ENCODE measurements around the gene ST3GAL6.

ST3GAL6 gene

DNA sequence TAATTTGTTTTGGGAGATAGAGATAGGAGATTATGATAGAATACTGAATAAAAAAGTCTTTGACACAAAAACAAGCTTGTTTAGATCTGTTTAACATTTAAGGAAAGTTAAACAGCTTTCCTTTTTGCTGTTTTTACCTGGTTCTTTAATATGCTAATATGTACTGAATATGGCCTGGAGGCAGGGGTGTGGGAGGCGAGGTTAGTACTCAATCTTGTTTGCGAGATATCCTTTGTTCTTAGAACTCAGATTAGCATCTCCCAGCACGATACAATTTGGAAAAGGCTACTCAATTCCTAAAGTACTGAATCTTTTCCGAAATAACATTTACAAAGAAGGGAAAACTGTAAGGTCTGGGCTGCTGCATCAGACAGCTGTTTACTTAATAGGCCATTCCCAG lies 40.8 kb upstream of the ST3GAL6 start:
- H3K4me3 ChIP-seq (ENCODE audit: low read depth, low read length): no peak overlapping the region
- H3K9ac ChIP-seq: no peak overlapping the region
- H2AFZ ChIP-seq: no peak overlapping the region
- TF ChIP-seq, protein P1, sequence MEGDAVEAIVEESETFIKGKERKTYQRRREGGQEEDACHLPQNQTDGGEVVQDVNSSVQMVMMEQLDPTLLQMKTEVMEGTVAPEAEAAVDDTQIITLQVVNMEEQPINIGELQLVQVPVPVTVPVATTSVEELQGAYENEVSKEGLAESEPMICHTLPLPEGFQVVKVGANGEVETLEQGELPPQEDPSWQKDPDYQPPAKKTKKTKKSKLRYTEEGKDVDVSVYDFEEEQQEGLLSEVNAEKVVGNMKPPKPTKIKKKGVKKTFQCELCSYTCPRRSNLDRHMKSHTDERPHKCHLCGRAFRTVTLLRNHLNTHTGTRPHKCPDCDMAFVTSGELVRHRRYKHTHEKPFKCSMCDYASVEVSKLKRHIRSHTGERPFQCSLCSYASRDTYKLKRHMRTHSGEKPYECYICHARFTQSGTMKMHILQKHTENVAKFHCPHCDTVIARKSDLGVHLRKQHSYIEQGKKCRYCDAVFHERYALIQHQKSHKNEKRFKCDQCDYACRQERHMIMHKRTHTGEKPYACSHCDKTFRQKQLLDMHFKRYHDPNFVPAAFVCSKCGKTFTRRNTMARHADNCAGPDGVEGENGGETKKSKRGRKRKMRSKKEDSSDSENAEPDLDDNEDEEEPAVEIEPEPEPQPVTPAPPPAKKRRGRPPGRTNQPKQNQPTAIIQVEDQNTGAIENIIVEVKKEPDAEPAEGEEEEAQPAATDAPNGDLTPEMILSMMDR (IDR thresholded peaks at IDR 0.05): no peak
- no peaks in the 10 kb centered on the region for H3K27me3 ChIP-seq (ENCODE audit: control insufficient read depth, insufficient read depth, low read length)
- no peaks in the 10 kb centered on the region for H3K4me1 ChIP-seq
- no peaks in the 10 kb centered on the region for H3K79me2 ChIP-seq
- no peak overlapping the region for H3K4me2 ChIP-seq (ENCODE audit: low read length)
- no peaks in the 10 kb centered on the region for H3K36me3 ChIP-seq (ENCODE audit: control insufficient read depth, insufficient read depth, low read length)
- no peaks in the 10 kb centered on the region for H3K9me3 ChIP-seq (ENCODE audit: control insufficient read depth, low read length)
- H3K27ac ChIP-seq: no peak overlapping the region

DNA sequence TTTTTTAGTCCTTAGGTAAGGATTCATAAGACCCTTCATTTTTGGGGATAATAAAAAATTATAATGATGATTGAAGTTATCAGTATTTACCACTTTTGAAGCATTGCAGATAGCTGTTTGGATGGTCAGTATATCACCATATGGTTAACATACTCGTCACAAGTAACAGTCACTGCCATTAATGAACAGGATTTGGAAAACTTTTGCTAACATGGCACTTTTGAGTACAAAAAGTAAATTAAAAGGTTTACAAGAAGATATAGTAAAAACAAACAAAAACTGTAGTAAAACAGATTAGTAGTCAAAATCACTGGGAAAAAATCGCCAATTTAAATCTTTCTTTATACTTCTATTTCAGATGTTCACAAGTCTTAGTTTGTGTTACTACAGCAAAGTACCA lies 37.8 kb upstream of the ST3GAL6 start:
- no peak overlapping the region for H3K4me3 ChIP-seq (ENCODE audit: low read depth, low read length)
- H3K4me1 ChIP-seq: no peaks in the 10 kb centered on the region
- H2AFZ ChIP-seq: no peak overlapping the region
- no peaks in the 10 kb centered on the region for H3K27me3 ChIP-seq (ENCODE audit: control insufficient read depth, insufficient read depth, low read length)
- H3K36me3 ChIP-seq (ENCODE audit: control insufficient read depth, insufficient read depth, low read length): no peaks in the 10 kb centered on the region
- H3K9me3 ChIP-seq (ENCODE audit: control insufficient read depth, low read length): no peaks in the 10 kb centered on the region
- no peaks in the 10 kb centered on the region for H3K79me2 ChIP-seq
- H3K27ac ChIP-seq: no peak overlapping the region
- TF ChIP-seq, protein P1 (IDR thresholded peaks at IDR 0.05): no peak
- no peak overlapping the region for H3K9ac ChIP-seq
- no peak overlapping the region for H3K4me2 ChIP-seq (ENCODE audit: low read length)

GRCh38 chr3:98726084-98726483 lies 37.1 kb upstream of the ST3GAL6 start:
- no peak overlapping the region for H3K4me2 ChIP-seq (ENCODE audit: low read length)
- H3K27ac ChIP-seq: no peak overlapping the region
- no peak overlapping the region for H3K9ac ChIP-seq
- H3K27me3 ChIP-seq (ENCODE audit: control insufficient read depth, insufficient read depth, low read length): no peaks in the 10 kb centered on the region
- H3K9me3 ChIP-seq (ENCODE audit: control insufficient read depth, low read length): no peaks in the 10 kb centered on the region
- no peaks in the 10 kb centered on the region for H3K36me3 ChIP-seq (ENCODE audit: control insufficient read depth, insufficient read depth, low read length)
- no peaks in the 10 kb centered on the region for H3K4me1 ChIP-seq
- H2AFZ ChIP-seq: no peak overlapping the region
- no peak overlapping the region for H3K4me3 ChIP-seq (ENCODE audit: low read depth, low read length)
- no peaks in the 10 kb centered on the region for H3K79me2 ChIP-seq
- TF ChIP-seq, protein P1 (IDR thresholded peaks at IDR 0.05): no peak

DNA sequence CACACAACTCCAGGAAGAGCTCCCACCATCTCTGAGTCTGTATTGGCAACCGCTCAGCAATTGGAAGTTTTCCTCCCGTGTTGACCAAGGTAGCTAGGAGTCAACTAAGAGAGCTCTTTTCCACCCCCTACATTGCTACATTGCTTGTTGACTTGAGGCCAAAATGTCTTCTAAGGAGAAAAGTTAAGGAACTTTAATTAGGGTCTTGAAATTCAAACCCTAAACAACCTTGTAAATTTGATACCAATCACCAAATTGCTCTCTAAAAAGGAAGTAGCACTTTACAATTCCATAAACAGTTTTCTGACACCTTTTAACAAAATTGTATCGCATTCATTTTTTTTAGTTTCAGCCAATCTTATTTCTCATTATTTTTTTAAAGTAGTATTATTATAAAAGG lies 35.5 kb upstream of the ST3GAL6 start:
- Histone ChIP-seq H3K4me1 (no peaks in the 10 kb centered on the region), H3K27ac (no peak overlapping the region), H3K4me2 (ENCODE audit: low read length) (no peak overlapping the region)

DNA sequence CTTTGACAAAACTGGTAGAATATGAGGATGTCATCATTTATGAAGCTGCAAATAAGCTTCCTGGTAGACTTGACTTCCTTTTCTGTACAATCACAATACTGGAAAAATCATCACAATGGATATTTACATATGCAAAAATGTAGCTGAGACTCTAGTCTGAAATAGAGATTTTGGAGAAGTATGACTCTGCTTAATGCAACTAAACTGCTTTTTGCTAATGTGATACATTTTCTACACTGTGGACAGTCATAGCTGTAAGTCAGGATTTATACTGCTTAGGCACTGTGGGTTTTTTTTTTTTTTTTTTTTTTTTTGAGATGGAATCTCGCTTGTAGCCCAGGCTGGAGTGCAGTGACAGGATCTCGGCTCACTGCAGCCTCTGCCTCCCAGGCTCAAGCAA lies 34.5 kb upstream of the ST3GAL6 start:
- no peak overlapping the region for H3K4me3 ChIP-seq (ENCODE audit: low read depth, low read length)
- no peak overlapping the region for H3K4me2 ChIP-seq (ENCODE audit: low read length)
- no peak overlapping the region for H2AFZ ChIP-seq
- no peaks in the 10 kb centered on the region for H3K9me3 ChIP-seq (ENCODE audit: control insufficient read depth, low read length)
- H3K79me2 ChIP-seq: no peaks in the 10 kb centered on the region
- H3K27me3 ChIP-seq (ENCODE audit: control insufficient read depth, insufficient read depth, low read length): no peaks in the 10 kb centered on the region
- TF ChIP-seq, protein P1 (IDR thresholded peaks at IDR 0.05): no peak
- H3K4me1 ChIP-seq: no peaks in the 10 kb centered on the region
- no peaks in the 10 kb centered on the region for H3K36me3 ChIP-seq (ENCODE audit: control insufficient read depth, insufficient read depth, low read length)
- H3K27ac ChIP-seq: no peak overlapping the region
- no peak overlapping the region for H3K9ac ChIP-seq

More for the DNA sequence above, 35.5 kb upstream of the ST3GAL6 start:
- no peaks in the 10 kb centered on the region for H3K79me2 ChIP-seq
- no peak overlapping the region for H2AFZ ChIP-seq
- no peaks in the 10 kb centered on the region for H3K9me3 ChIP-seq (ENCODE audit: control insufficient read depth, low read length)
- no peak overlapping the region for H3K4me3 ChIP-seq (ENCODE audit: low read depth, low read length)
- TF ChIP-seq, protein P1 (IDR thresholded peaks at IDR 0.05): no peak
- H3K9ac ChIP-seq: no peak overlapping the region
- H3K36me3 ChIP-seq (ENCODE audit: control insufficient read depth, insufficient read depth, low read length): no peaks in the 10 kb centered on the region
- H3K27me3 ChIP-seq (ENCODE audit: control insufficient read depth, insufficient read depth, low read length): no peaks in the 10 kb centered on the region
